GM12878 (cell line): ENCODE data around the gene TMCO1. TPM values are rescaled to one million over a fixed set of nuclear protein-coding genes. Genes with fewer than 3 reads are reported as not detected.

ENCODE experiments used
- ATF7 ChIP-seq: fragments of 450-650 bp; IDR thresholded peaks from 2 replicates; pipeline ENCODE4 v1.6.1; 2016; ENCODE audit warnings: low read depth, mild to moderate bottlenecking
- CHD1 ChIP-seq: IDR thresholded peaks from 2 replicates; pipeline ENCODE4 v1.6.1; 2012; ENCODE audit warnings: low read depth, low read length, improper control_type of control experiment
- EED ChIP-seq: sonication (generic); IDR thresholded peaks from 2 replicates; pipeline ENCODE4 v1.6.1; 2016; ENCODE audit warnings: antibody characterized with exemption, low read depth
- EGR1 ChIP-seq, 2 experiments: IDR thresholded peaks; 1 replicate in 1 of 2; 2 replicates in 1 of 2; pipeline ENCODE4 v1.6.1; 2011 to 2012; ENCODE audit warnings: low read depth in 2 of 2, low read length in 2 of 2, borderline replicate concordance in 1 of 2, mild to moderate bottlenecking in 1 of 2, moderate library complexity in 1 of 2
- ETV6 ChIP-seq, 2 experiments: fragments of 450-650 bp in 1 of 2; IDR thresholded peaks in 1 of 2; conservative IDR thresholded peaks in 1 of 2; 2 replicates each; pipeline ENCODE4 v1.6.1; 2014; ENCODE audit warnings: antibody characterized with exemption in 1 of 2, borderline replicate concordance in 1 of 2, low read depth in 1 of 2, mild to moderate bottlenecking in 1 of 2, moderate library complexity in 1 of 2
- IKZF2 ChIP-seq, 2 experiments: fragments of 450-650 bp; IDR thresholded peaks; 2 replicates each; pipeline ENCODE4 v1.6.1; 2017; ENCODE audit warnings: mild to moderate bottlenecking in 2 of 2, moderate library complexity in 2 of 2
- KDM1A ChIP-seq: fragments of 200-600 bp; sonication (generic); IDR thresholded peaks from 2 replicates; pipeline ENCODE4 v1.6.1; 2016; ENCODE audit warnings: borderline replicate concordance
- KLF5 ChIP-seq: fragments of 450-650 bp; IDR thresholded peaks from 2 replicates; pipeline ENCODE4 v1.6.1; 2014; ENCODE audit warnings: mild to moderate bottlenecking; ENCODE audit not compliant: partially characterized antibody
- MEF2A ChIP-seq: IDR thresholded peaks from 2 replicates; pipeline ENCODE4 v1.6.1; 2011; ENCODE audit warnings: low read depth, mild to moderate bottlenecking, low read length, moderate library complexity; ENCODE audit not compliant: insufficient read depth
- NRF1 ChIP-seq: conservative IDR thresholded peaks from 2 replicates; pipeline ENCODE4 v1.6.1; 2011; ENCODE audit warnings: mild to moderate bottlenecking, low read depth, low read length, improper control_type of control experiment
- RELA ChIP-seq: fragments of 450-650 bp; IDR thresholded peaks from 2 replicates; pipeline ENCODE4 v1.8.0; 2014; ENCODE audit warnings: borderline replicate concordance; ENCODE audit not compliant: partially characterized antibody
- SMARCA5 ChIP-seq: fragments of 450-650 bp; IDR thresholded peaks from 2 replicates; pipeline ENCODE4 v1.6.1; 2017; ENCODE audit warnings: mild to moderate bottlenecking
- SREBF2 ChIP-seq: IDR thresholded peaks from 2 replicates; pipeline ENCODE4 v1.6.1; 2012; ENCODE audit warnings: mild to moderate bottlenecking, low read length
- SRF ChIP-seq, 2 experiments: IDR thresholded peaks; 2 replicates each; pipeline ENCODE4 v1.6.1; 2011; ENCODE audit warnings: low read depth in 2 of 2, low read length in 2 of 2, mild to moderate bottlenecking in 1 of 2, moderate library complexity in 1 of 2
- TCF7 ChIP-seq: IDR thresholded peaks from 2 replicates; pipeline ENCODE4 v1.6.1; 2014; ENCODE audit warnings: antibody characterized with exemption, borderline replicate concordance
- YY1 ChIP-seq: IDR thresholded peaks from 2 replicates; pipeline ENCODE4 v1.6.1; 2011; ENCODE audit warnings: low read depth, mild to moderate bottlenecking, low read length
- ZNF622 ChIP-seq: fragments of 450-650 bp; IDR thresholded peaks from 2 replicates; pipeline ENCODE4 v1.6.1; 2017; ENCODE audit warnings: mild to moderate bottlenecking, inconsistent platforms
- polyA plus RNA-seq, 11 experiments: library from polyadenylated mRNA; depleted of rRNA in 4 of 11; unstranded in 6 of 11; stranded (reverse) in 5 of 11; fragments of >200 nt; fragmentation: Nextera tagmentation in 4 of 11; fragmentation: Illumina TruSeq in 1 of 11; extraction: Ambion mirVana in 4 of 11; extraction: Trizol in 1 of 11; gene quantifications; 1 replicate in 1 of 11; 2 replicates in 10 of 11; pipeline versions ENCODE4 v1.2.1 to v1.2.3, GENCODE V29; 2011 to 2016; ENCODE audit warnings: inconsistent platforms in 2 of 11, missing spikeins in 2 of 11, low read depth in 1 of 11
- total RNA-seq, 4 experiments: library from RNA; depleted of rRNA in 3 of 4; stranded (reverse); fragments of >200 nt in 3 of 4; fragmentation: Illumina TruSeq in 1 of 4; extraction: Trizol in 1 of 4; gene quantifications; 2 replicates each; pipeline versions ENCODE4 v1.2.1 to v1.2.3, GENCODE V29; 2013 to 2021
- TF ChIP-seq, protein P1 (sequence below): IDR thresholded peaks from 2 replicates; pipeline ENCODE4 v1.6.1; 2011; ENCODE audit warnings: borderline replicate concordance, low read depth, mild to moderate bottlenecking, moderate library complexity, low read length; ENCODE audit not compliant: insufficient read depth, poor library complexity, severe bottlenecking
- TF ChIP-seq, protein P2 (sequence below): fragments of 450-650 bp; IDR thresholded peaks from 2 replicates; pipeline ENCODE4 v1.6.1; 2018; ENCODE audit warnings: borderline replicate concordance, mild to moderate bottlenecking; ENCODE audit not compliant: partially characterized antibody
- TF ChIP-seq, protein P3 (sequence below): fragments of 450-650 bp; formaldehyde crosslinking; IDR thresholded peaks from 2 replicates; pipeline ENCODE4 v1.5.0; 2022; ENCODE audit warnings: mild to moderate bottlenecking, missing genetic modification characterization

The TMCO1 gene
- total and polyA plus RNA-seq, 10 of the 15 experiments (the other 5 are each of a cell fraction or from before 2014, with no cell fraction given), result 50.3 to 253 (median 126) TPM

DNA sequence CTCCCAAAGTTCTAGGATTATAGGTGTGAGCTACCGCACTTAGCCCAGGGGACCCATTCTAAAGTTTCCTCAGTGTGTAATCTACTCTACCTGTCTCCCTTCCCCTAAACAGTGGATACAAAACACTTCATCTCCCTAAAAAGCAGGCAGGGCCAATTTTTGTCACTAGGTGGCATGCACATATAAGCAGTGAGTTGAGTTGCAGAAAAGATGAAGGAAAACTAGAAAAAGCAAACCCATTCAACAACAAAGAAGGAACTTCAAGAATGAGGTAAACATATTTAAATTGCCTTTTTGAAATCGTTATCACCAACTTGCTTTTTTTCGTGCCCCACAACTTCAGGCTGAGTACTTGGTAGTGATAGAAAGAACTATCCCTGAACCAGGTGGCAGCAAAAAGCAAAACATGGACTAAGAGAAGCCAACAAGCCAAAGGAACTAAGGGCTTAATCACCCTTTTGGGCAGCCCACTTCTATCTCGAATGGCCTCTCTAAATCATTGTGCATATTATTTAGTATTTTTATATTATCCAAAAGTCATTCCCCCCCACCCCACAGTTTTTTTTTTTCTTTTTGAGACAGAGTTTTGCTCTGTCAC is 50.7 kb downstream of the TMCO1 start (continued):
- TF ChIP-seq TCF7, result no peak
- no peak for TF ChIP-seq RELA
- TF ChIP-seq, protein P1, sequence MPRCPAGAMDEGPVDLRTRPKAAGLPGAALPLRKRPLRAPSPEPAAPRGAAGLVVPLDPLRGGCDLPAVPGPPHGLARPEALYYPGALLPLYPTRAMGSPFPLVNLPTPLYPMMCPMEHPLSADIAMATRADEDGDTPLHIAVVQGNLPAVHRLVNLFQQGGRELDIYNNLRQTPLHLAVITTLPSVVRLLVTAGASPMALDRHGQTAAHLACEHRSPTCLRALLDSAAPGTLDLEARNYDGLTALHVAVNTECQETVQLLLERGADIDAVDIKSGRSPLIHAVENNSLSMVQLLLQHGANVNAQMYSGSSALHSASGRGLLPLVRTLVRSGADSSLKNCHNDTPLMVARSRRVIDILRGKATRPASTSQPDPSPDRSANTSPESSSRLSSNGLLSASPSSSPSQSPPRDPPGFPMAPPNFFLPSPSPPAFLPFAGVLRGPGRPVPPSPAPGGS, result no peak
- no peak for TF ChIP-seq SRF (IDR thresholded peaks at IDR 0.05; ENCODE audit: low read depth in 2 of 2, low read length in 2 of 2)
- no peak for TF ChIP-seq ETV6 (conservative IDR thresholded peaks at IDR 0.05 in 1 of 2, IDR thresholded peaks at IDR 0.05 in 1 of 2; ENCODE audit: borderline replicate concordance in 1 of 2, low read depth in 1 of 2)
- TF ChIP-seq ATF7, result no peak
- TF ChIP-seq YY1, result 0 out of 2 replicates have a peak, but pooled peaks have one; percentile 44
- TF ChIP-seq EED, result no peak
- TF ChIP-seq MEF2A, result no peak
- TF ChIP-seq IKZF2 (IDR thresholded peaks at IDR 0.05), result 0 out of 4 replicates have a peak, but pooled peaks of 1 of the 2 experiments have one; percentile 11
- TF ChIP-seq EGR1 (IDR thresholded peaks at IDR 0.05; ENCODE audit: borderline replicate concordance in 1 of 2, low read depth in 2 of 2, low read length in 2 of 2), result no peak
- TF ChIP-seq NRF1, result no peak
- TF ChIP-seq, protein P2, sequence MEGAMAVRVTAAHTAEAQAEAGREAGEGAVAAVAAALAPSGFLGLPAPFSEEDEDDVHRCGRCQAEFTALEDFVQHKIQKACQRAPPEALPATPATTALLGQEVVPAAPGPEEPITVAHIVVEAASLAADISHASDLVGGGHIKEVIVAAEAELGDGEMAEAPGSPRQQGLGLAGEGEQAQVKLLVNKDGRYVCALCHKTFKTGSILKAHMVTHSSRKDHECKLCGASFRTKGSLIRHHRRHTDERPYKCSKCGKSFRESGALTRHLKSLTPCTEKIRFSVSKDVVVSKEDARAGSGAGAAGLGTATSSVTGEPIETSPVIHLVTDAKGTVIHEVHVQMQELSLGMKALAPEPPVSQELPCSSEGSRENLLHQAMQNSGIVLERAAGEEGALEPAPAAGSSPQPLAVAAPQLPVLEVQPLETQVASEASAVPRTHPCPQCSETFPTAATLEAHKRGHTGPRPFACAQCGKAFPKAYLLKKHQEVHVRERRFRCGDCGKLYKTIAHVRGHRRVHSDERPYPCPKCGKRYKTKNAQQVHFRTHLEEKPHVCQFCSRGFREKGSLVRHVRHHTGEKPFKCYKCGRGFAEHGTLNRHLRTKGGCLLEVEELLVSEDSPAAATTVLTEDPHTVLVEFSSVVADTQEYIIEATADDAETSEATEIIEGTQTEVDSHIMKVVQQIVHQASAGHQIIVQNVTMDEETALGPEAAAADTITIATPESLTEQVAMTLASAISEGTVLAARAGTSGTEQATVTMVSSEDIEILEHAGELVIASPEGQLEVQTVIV, result no peak
- TF ChIP-seq ZNF622, result no peak
- 0 out of 2 replicates have a peak, but pooled peaks have one; percentile 44 for TF ChIP-seq SMARCA5
- TF ChIP-seq CHD1, result no peak
- TF ChIP-seq KDM1A, result no peak
- TF ChIP-seq KLF5, result no peak
- TF ChIP-seq, protein P3, sequence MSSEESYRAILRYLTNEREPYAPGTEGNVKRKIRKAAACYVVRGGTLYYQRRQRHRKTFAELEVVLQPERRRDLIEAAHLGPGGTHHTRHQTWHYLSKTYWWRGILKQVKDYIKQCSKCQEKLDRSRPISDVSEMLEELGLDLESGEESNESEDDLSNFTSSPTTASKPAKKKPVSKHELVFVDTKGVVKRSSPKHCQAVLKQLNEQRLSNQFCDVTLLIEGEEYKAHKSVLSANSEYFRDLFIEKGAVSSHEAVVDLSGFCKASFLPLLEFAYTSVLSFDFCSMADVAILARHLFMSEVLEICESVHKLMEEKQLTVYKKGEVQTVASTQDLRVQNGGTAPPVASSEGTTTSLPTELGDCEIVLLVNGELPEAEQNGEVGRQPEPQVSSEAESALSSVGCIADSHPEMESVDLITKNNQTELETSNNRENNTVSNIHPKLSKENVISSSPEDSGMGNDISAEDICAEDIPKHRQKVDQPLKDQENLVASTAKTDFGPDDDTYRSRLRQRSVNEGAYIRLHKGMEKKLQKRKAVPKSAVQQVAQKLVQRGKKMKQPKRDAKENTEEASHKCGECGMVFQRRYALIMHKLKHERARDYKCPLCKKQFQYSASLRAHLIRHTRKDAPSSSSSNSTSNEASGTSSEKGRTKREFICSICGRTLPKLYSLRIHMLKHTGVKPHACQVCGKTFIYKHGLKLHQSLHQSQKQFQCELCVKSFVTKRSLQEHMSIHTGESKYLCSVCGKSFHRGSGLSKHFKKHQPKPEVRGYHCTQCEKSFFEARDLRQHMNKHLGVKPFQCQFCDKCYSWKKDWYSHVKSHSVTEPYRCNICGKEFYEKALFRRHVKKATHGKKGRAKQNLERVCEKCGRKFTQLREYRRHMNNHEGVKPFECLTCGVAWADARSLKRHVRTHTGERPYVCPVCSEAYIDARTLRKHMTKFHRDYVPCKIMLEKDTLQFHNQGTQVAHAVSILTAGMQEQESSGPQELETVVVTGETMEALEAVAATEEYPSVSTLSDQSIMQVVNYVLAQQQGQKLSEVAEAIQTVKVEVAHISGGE (CRISPR knock-in tag), result no peak
- TF ChIP-seq SREBF2, result no peak
